Keratinocyte (primary cell): Measurements from ENCODE around the gene YY1.

ENCODE experiments used
- CTCF ChIP-seq, 3 experiments: IDR thresholded peaks in 1 of 3; conservative IDR thresholded peaks in 1 of 3; optimal IDR thresholded peaks in 1 of 3; 2 replicates in 2 of 3; 3 replicates in 1 of 3; pipeline versions ENCODE3 to v1.5.1; 2011; ENCODE audit warnings: low read length in 3 of 3, mild to moderate bottlenecking in 3 of 3, moderate library complexity in 2 of 3, control low read depth in 1 of 3, inconsistent platforms in 1 of 3; ENCODE audit not compliant: insufficient read depth in 2 of 3; ENCODE audit errors: extremely low read depth in 1 of 3
- EZH2 ChIP-seq: IDR thresholded peaks from one replicate; pipeline ENCODE4 v1.6.1; 2012; ENCODE audit warnings: inconsistent platforms, mild to moderate bottlenecking, low read length, moderate library complexity

DNA sequence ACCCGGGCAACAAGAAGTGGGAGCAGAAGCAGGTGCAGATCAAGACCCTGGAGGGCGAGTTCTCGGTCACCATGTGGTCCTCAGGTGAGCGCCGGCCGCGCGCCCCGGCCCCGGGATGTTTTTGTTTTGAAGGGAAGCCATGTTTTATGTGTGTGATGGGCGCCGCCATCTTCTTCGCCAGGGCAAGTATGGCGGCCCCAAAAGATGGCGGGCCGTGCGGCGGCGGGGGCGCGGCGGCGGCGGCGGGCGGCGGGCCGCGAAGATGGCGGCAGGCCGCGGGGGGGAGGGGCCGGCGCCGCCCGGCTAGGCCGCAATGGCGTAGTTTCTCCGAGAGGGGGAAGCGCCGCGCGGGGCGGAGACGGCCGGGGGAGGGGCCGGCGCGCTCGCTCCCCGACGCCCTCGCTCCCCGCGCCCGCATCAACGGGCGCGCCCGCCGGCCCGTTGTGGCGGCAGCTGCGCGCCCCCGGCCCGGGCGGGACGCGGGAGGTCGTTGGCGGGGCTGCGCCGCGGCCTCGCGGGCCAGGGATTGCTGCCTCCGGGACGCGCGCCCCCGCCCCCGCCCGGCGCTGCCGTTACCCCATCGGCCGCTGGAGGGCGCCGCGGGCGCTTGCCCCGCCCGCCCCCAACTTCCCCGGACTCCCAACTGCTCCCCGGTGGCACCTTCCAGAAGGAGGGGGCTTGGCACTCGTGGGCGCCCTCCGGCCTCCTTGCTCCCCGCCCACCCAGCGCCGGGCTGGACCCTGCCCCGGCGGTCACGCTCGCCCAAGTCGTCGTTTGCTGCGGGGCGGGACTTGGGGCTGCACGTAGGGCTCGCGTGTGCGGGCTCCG lies 1.1 kb downstream of the YY1 start:
- TF ChIP-seq CTCF (optimal IDR thresholded peaks at IDR 0.05 in 1 of 3, IDR thresholded peaks at IDR 0.05 in 1 of 3, conservative IDR thresholded peaks at IDR 0.05 in 1 of 3; ENCODE audit: extremely low read depth in 1 of 3, insufficient read depth in 2 of 3, low read length in 3 of 3) (peak in 2 of 3 experiments; percentile 57 to 63), EZH2 (no peak)
